Uterus (tissue), 4 donors: ENCODE measurements around the gene FICD. TPM values are rescaled to one million over a fixed set of nuclear protein-coding genes. Genes with fewer than 3 reads are reported as not detected.
A peak's percentile ranks its signal among the peaks of the same experiment; 100 is the strongest.

Experiments used
- DNase-seq, 2 donors: peaks; one replicate each; pipeline ENCODE4 v3.0.0-alpha.2; 2019 to 2020
- H3K27ac ChIP-seq, 2 donors: fragments of 200-600 bp; sonication (generic); 1 replicate in 1 of 2; 2 replicates in 1 of 2; pipeline ENCODE4 v1.5.1; 2016 to 2018
- H3K27me3 ChIP-seq, 2 donors: fragments of 200-600 bp; sonication (generic); one replicate each; pipeline ENCODE4 v1.5.1; 2018 to 2019; ENCODE audit warnings: control low read depth in 1 of 2
- H3K36me3 ChIP-seq, 2 donors: fragments of 200-600 bp; sonication (generic); one replicate each; pipeline ENCODE4 v1.5.1; 2019; ENCODE audit warnings: control low read depth in 1 of 2
- H3K4me1 ChIP-seq, 2 donors: fragments of 200-600 bp; sonication (generic); one replicate each; pipeline ENCODE4 v1.5.1; 2018 to 2019; ENCODE audit warnings: control low read depth in 1 of 2
- H3K4me3 ChIP-seq, 2 donors: fragments of 200-600 bp; sonication (generic); 1 replicate in 1 of 2; 2 replicates in 1 of 2; pipeline ENCODE4 v1.5.1; 2018 to 2019; ENCODE audit warnings: mild to moderate bottlenecking in 1 of 2
- H3K9me3 ChIP-seq, 2 donors: fragments of 200-600 bp; sonication (generic); one replicate each; pipeline ENCODE4 v1.5.1; 2019; ENCODE audit warnings: control low read depth in 1 of 2
- CTCF ChIP-seq, 4 experiments: fragments of 200-600 bp in 2 of 4; fragments of 450-650 bp in 2 of 4; sonication (generic) in 2 of 4; IDR thresholded peaks; one replicate each; pipeline ENCODE4 v1.5.1; 2016 to 2019; ENCODE audit warnings: antibody characterized with exemption in 4 of 4, mild to moderate bottlenecking in 2 of 4, moderate library complexity in 1 of 4
- POLR2A ChIP-seq, 2 donors: fragments of 450-650 bp; IDR thresholded peaks; one replicate each; pipeline ENCODE4 v1.6.1; 2016; ENCODE audit warnings: antibody characterized with exemption in 2 of 2, mild to moderate bottlenecking in 1 of 2, moderate library complexity in 1 of 2
- intact Hi-C: fragments of 100-400 bp; cut with DNase I; formaldehyde crosslinking; loops from one replicate; pipeline ENCODE4 v1.15.1; 2023; ENCODE audit warnings: low total_unique reads
- total RNA-seq, 4 donors: library from RNA; depleted of rRNA in 3 of 4; stranded (reverse); fragments of >200 nt in 3 of 4; gene quantifications; one replicate each; pipeline versions ENCODE4 v1.1.0 to v1.2.4, GENCODE V29; 2014 to 2023
- donor health status: DM: yes; HTN: yes; CAD: no.

FICD gene
- total RNA-seq: 10 to 100 TPM in 1 of 4 donors, 1 to 10 TPM in 3; 3.5 to 11.5 (median 4.3) TPM

- H3K4me3 ChIP-seq: peak within 1 kb of the TSS; percentile 74 to 90
- H3K4me1 ChIP-seq: peaks cover 0 to 11% of the 10 kb centered on the region in 2 donors
- intact Hi-C loops: no loop called here
- no peaks in the 10 kb centered on the region for H3K27me3 ChIP-seq
- peak; percentile 99 to 100 for DNase-seq
- no peaks in the 10 kb centered on the region for H3K9me3 ChIP-seq
- peak within 1 kb of the TSS; percentile 39 to 82 for H3K27ac ChIP-seq
- no peaks in the 10 kb centered on the region for H3K36me3 ChIP-seq
- TF ChIP-seq CTCF (IDR thresholded peaks at IDR 0.05): peak in 1 of 4 experiments; percentile 13
- peak in 1 of 2 donors; percentile 51 for TF ChIP-seq POLR2A (IDR thresholded peaks at IDR 0.05)
Observed at GRCh38 chr12:108514973-108515814, at the start of gene FICD. Gene FICD, plus strand, starts transcription at chr12:108515277. Its CDS starts 1,696 bp downstream, at chr12:108516973.

GRCh38 chr12:108465417-108465816, 49.7 kb upstream of the FICD start:
- TF ChIP-seq POLR2A (IDR thresholded peaks at IDR 0.05) (no peak), CTCF (IDR thresholded peaks at IDR 0.05) (no peak)
- Histone ChIP-seq H3K27ac (no peak overlapping the region), H3K4me3 (no peak overlapping the region), H3K9me3 (no peaks in the 10 kb centered on the region), H3K27me3 (no peaks in the 10 kb centered on the region), H3K36me3 (no peaks in the 10 kb centered on the region), H3K4me1 (no peaks in the 10 kb centered on the region)
- intact Hi-C loops: no loop called here
- DNase-seq: no peak

GRCh38 chr12:108468196-108468968, 46.7 kb upstream of the FICD start:
- DNase-seq: no peak
- TF ChIP-seq CTCF (IDR thresholded peaks at IDR 0.05) (no peak), POLR2A (IDR thresholded peaks at IDR 0.05) (no peak)
- Histone ChIP-seq H3K36me3 (no peaks in the 10 kb centered on the region), H3K4me1 (no peaks in the 10 kb centered on the region), H3K9me3 (no peaks in the 10 kb centered on the region), H3K27me3 (no peaks in the 10 kb centered on the region), H3K4me3 (no peak overlapping the region), H3K27ac (no peak overlapping the region)
- intact Hi-C loops: no loop called here

- Histone ChIP-seq H3K4me3 (no peak overlapping the region), H3K4me1 (no peaks in the 10 kb centered on the region), H3K36me3 (no peaks in the 10 kb centered on the region), H3K9me3 (no peaks in the 10 kb centered on the region), H3K27ac (no peak overlapping the region), H3K27me3 (no peaks in the 10 kb centered on the region)
- intact Hi-C loops: no loop called here
- DNase-seq: no peak
- no peak for TF ChIP-seq CTCF (IDR thresholded peaks at IDR 0.05)
- TF ChIP-seq POLR2A (IDR thresholded peaks at IDR 0.05): no peak
Observed at GRCh38 chr12:108473400-108474055, 41.5 kb upstream of the FICD start.
